BE2C (cell line): ENCODE measurements around the gene PPP2R2B.

Source experiments
- DNase-seq: peaks from one replicate; pipeline ENCODE4 v3.0.0-alpha.2; 2020
- H3K27me3 ChIP-seq: fragments of 250-450 bp; sonication (Bioruptor Pico); 2 replicates; pipeline ENCODE4 v1.5.1; 2020; ENCODE audit warnings: mild to moderate bottlenecking
- H3K36me3 ChIP-seq: fragments of 250-450 bp; sonication (Bioruptor Pico); 2 replicates; pipeline ENCODE4 v1.5.1; 2020; ENCODE audit warnings: mild to moderate bottlenecking
- H3K4me1 ChIP-seq: fragments of 250-450 bp; sonication (Bioruptor Pico); 2 replicates; pipeline ENCODE4 v1.5.1; 2020
- H3K4me3 ChIP-seq: 2 replicates; pipeline ENCODE4 v1.5.1; 2011; ENCODE audit warnings: low read depth, low read length
- H3K9me3 ChIP-seq: fragments of 250-450 bp; sonication (Bioruptor Pico); 2 replicates; pipeline ENCODE4 v1.5.1; 2020
- CTCF ChIP-seq: IDR thresholded peaks from 2 replicates; pipeline ENCODE4 v1.5.1; 2012; ENCODE audit warnings: mild to moderate bottlenecking, low read depth, low read length

PPP2R2B gene

GRCh38 chr5:146672866-146673265, 205.7 kb downstream of the PPP2R2B start:
- no peak for DNase-seq
- H3K4me1 ChIP-seq = peaks cover 25% of the 10 kb centered on the region
- no peak for TF ChIP-seq CTCF
- no peak overlapping the region for H3K4me3 ChIP-seq
- H3K36me3 ChIP-seq = no peaks in the 10 kb centered on the region
- no peaks in the 10 kb centered on the region for H3K9me3 ChIP-seq
- H3K27me3 ChIP-seq = no peaks in the 10 kb centered on the region

- Histone ChIP-seq H3K4me3 (no peak overlapping the region), H3K4me1 (peaks cover 32% of the 10 kb centered on the region), H3K36me3 (no peaks in the 10 kb centered on the region), H3K9me3 (no peaks in the 10 kb centered on the region), H3K27me3 (no peaks in the 10 kb centered on the region)
- no peak for TF ChIP-seq CTCF
- no peak for DNase-seq
Measured at GRCh38 chr5:146671561-146672295, 206.8 kb downstream of the PPP2R2B start.

- Histone ChIP-seq H3K4me3 (no peak overlapping the region), H3K36me3 (no peaks in the 10 kb centered on the region), H3K9me3 (no peaks in the 10 kb centered on the region), H3K27me3 (no peaks in the 10 kb centered on the region), H3K4me1 (peaks cover 18% of the 10 kb centered on the region)
- DNase-seq = no peak
- TF ChIP-seq CTCF = no peak
Measured at GRCh38 chr5:146669656-146670055, 208.9 kb downstream of the PPP2R2B start.

GRCh38 chr5:146667633-146668272, 210.8 kb downstream of the PPP2R2B start:
- no peaks in the 10 kb centered on the region for H3K9me3 ChIP-seq
- no peak for DNase-seq
- TF ChIP-seq CTCF = no peak
- H3K4me1 ChIP-seq = peaks cover 9% of the 10 kb centered on the region
- H3K36me3 ChIP-seq = no peaks in the 10 kb centered on the region
- no peaks in the 10 kb centered on the region for H3K27me3 ChIP-seq
- H3K4me3 ChIP-seq = no peak overlapping the region

- peak; percentile 58 for TF ChIP-seq CTCF
- H3K4me3 ChIP-seq = no peak overlapping the region
Measured at GRCh38 chr5:146662229-146662628, 216.3 kb downstream of the PPP2R2B start.

GRCh38 chr5:146660376-146660960, 218.1 kb downstream of the PPP2R2B start:
- Histone ChIP-seq H3K4me1 (0 out of 2 replicates have a peak, but pooled peaks cover 2% of the 10 kb centered on the region), H3K36me3 (no peaks in the 10 kb centered on the region), H3K9me3 (no peaks in the 10 kb centered on the region), H3K4me3 (no peak overlapping the region), H3K27me3 (no peaks in the 10 kb centered on the region)
- no peak for DNase-seq
- no peak for TF ChIP-seq CTCF

More at GRCh38 chr5:146662229-146662628, 216.3 kb downstream of the PPP2R2B start:
- no peak for DNase-seq
- Histone ChIP-seq H3K9me3 (no peaks in the 10 kb centered on the region), H3K27me3 (no peaks in the 10 kb centered on the region), H3K4me1 (peaks cover 6% of the 10 kb centered on the region; the same call in 1 of the 2 replicates), H3K36me3 (no peaks in the 10 kb centered on the region)
